Measurements from ENCODE around the gene SSBP3.

Gene SSBP3

DNA sequence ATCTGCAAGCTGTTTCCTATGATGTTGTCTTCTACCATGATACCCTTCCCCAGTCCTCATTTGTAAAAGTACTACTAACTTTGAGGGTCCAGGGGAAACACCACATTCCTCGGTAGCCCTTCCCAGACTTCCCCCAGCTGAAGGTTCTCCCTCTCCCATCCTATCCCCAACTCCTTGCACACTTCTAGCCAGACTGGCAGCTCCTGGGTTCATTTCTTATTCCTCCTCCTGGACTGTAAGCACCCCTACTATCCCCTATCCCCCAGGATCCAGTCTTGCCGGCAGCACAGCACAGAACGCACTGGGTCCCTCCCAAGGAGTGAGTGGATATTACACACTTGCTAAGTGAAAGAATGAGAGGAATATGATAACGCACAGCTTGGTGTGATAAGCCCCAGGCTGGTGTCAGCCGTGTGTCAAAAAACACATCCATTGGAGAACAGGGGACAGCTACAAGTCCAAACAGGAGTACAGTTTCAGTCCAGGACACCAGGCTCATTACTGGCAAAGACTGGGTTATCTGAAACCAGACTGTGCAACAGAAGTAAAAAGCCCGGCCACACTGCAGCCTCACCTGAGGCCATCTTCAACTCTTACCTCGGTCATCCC is 100.2 kb downstream of the SSBP3 start:
- DNase-seq (ENCODE audit: low read depth), result no peak

DNA sequence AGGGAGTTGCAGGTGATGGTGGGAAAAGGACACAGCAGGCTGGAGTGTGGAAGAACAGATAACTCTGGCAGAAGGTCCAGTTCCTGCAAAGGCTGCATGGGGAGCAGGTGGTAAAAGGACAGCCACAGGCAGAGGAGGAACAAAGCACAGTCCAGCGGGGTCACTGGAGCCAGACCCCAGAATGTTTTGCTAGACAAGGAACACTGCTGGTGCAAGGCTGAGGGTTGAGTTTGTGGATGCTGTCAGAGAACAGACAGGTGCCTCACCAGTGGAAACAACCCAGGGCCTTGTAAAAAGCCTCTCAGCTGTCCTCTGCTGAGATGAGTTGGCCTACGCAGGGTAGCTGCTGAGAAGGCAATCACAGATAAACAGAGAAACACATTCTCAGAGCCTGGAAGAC is 101.7 kb downstream of the SSBP3 start:
- DNase-seq (ENCODE audit: low read depth), result no peak

DNA sequence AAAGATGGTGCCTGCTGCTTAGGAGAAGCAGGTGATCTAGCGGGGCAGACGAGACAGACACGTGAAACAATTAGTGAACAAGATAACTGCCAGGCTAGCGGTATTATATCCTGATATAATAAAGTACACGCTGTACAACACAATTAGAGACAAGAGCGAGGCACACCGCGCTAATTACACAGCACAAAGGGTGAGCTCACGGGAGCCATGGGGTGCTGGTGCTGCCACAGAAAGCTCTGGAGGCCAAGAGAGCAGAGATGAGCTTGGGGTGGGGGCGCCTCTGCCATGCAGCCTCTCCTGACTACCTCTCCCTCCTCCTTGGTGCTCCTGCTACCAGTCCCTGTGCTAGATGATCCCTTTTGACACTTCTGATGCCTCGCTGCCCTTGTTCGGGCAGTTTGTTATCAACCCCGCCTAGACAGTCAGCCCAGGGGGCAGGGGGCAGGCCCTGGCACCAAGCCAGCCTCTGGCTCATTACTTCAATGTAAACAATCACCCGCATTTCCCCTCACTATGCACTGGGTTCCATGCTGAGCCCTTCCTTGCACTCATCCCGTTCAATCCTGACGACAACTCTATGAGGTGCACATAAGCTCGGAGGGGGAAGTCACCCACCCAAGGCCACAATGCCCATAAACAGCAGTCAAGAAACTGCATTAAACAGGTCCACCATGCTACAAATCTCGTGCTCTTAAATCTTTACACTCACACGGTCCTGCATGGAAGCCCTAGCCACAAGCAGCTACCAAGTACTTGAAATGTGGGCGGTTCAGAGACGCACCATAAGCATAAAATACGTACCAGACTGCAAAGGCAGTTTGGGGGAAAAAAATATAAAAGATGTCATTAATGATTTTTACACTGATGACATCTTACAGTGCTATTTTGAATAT is 103.0 kb downstream of the SSBP3 start:
- no peak for DNase-seq (ENCODE audit: low read depth)

DNA sequence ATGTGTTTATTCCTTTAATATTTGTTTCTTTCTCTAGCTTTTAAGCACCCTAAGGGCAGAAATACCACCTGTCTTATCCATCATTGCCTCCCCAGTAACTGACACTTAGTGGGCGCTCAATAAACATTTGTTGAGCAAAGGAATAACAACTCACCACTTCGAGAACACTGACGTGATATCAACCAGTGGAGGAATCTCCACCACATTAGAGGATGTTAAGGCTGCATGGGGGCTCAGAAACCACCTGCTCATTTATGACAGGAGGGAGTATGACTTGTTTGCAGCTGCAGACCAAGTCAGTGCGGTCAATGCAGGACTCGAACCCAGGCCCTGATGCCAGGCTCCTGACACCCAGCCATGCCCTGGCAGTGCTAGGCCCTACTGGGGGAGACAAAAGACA is 103.6 kb downstream of the SSBP3 start:
- no peak for DNase-seq (ENCODE audit: low read depth)

DNA sequence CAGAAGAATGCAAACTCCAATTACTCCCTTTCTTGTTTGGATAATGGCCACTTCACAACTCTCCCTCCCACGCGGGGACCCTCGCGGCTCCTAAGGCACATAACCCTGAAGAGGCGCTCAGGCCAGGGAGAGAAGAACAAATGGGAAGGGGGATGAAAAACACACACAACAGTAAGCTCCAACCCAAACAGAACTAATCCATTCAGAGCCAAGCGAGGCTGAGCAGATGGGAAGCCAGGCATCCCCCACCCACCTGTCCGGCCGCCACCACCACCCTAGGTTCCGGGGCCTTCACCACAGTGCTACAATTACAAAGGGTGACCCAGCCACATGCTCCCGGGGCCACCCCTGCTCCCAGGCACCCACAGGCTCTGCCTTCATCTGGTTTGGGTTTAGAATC is 104.7 kb downstream of the SSBP3 start:
- DNase-seq (ENCODE audit: low read depth), result no peak

DNA sequence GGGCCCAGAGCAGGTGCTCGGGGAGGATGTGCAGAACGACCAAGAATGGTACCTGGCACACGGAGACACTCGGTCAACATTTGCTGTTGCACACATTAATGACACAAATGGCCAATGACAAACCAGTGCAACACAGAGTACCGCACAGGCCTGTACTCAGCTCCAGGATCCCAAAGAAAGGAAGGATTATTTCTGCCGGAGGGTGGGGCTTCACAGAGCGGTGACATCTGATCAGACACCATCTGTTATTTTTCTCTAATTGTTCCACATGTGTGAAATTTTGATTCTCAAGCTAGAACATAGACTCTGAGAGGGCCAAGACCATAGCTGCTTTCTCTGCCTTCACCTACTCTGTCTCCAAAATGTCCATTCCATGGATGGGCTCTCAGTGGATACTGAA is 105.8 kb downstream of the SSBP3 start:
- no peak for DNase-seq (ENCODE audit: low read depth)

DNA sequence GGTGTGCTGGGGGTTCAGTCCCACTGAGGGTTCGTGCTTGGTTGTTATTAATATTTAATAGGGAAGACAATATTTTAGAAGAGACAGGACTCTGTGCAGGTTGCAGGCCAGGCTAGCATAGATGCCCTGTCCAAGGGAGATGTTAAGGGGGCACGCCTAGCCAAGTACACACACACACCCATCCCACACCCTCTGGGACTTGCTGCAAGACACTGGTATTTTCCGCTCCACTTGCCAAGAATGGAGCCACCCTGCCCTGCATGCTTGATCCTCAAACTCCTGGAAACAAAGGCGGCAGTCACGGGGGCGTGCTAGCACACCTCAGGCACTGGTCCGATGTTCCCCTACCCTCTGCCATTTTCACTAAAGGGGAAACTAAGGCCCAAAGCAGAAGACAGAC is 107.2 kb downstream of the SSBP3 start:
- DNase-seq (ENCODE audit: low read depth), result no peak

DNA sequence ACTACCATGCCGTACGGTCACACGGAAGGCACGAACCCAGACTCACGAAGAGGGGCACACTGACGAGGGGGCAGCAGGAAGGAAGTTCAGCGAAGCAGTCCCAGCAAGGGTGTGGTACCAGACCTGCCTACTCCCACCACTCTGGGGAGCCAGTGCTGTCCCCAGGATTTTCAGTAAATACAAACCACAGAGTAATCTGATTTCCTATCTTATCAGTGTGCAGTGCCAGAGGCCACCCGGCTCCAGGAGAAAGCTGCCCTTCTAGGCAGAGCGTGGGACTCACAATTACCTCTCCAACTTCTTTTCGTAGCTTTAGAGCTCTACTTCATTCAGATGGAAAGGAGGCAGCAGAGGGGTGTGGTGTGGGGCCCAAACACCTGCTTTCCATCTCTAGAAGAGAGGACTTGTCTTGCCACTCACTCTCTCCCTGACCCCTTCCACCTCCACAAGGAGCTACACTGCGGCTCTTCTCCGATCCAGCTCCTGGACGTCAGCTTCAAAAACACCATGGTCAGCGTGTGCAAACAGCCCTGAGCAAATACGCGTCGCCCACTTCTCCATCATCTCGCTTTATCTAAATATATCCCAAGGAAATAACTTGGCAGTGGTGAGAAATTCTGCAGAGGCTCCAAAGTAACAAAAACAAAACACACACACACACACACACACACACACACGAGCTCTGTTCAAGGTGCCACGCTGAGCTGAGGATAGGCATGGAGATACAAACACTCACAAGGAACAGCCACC is 107.7 kb downstream of the SSBP3 start:
- DNase-seq (ENCODE audit: low read depth), result peak; percentile 37

DNA sequence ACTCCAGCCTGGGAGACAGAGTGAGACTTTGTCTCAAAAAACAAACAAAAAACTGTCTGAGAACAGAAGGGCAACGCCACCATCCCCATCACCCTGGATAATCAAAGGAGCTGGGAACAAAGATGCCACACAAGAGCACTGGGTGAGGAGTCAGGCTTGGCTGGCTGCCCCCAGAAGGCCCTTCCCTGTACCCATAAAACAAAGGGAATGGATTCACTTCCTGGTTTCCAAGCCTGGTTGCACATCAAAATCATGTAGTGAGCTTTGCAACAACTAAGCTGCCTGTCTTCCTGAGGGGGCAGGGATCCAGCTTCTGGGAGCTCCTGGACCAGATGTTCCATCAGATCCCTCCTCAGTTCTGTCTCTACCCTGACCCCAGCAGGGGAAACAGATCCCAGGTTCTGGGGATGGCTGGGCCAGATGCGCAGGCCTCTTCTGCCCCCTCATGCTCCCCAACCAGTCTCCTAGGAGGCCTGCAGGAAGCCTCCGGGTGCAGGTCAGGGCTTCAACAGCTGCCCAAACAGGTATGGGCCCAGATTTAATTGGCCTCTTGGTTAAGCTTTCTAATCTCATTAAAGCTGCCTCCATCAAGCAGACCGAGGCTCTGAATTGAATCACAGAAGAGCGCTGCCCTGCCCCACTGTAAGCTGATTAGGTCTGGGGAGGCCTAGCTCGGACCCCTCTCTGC is 108.5 kb downstream of the SSBP3 start:
- DNase-seq (ENCODE audit: low read depth), result no peak

DNA sequence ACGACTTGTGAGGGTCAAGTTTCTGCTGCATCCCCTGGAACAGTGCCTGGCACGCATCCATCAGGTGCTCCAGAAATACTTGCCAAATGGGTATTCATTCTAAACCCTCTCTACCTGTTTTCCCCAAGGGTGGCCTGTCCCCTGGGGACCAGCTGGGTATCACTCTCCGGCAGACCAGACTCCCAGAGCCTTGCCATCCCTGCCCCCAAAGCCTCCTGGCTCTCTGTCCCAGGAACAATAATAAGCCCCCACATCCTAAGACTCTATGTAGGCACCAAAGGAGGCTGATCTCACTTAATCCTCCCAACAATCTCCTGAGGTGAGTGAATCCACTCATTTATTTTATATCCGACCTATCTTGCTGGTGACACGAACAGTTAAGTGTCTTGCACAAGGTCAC is 109.5 kb downstream of the SSBP3 start:
- no peak for DNase-seq (ENCODE audit: low read depth)

DNA sequence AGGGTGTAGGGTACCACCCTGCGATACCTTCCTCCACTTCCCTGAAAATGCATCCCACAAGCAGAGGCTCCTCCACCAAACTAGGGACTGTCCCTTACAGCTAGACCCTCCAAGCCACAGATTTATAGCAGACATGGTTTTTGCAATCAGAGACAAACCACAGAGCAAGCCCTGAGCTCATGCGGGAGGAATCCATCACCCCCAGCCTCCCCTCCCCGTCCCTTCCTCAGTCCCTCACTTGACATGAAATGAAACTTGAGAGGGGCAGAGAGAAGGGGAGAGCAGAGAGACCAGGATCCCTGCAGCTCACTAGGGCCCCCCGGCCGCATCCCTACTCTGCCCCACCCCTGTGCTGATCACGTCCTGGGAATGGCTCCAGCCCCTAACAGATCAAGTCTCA is 111.3 kb downstream of the SSBP3 start:
- DNase-seq (ENCODE audit: low read depth), result no peak

DNA sequence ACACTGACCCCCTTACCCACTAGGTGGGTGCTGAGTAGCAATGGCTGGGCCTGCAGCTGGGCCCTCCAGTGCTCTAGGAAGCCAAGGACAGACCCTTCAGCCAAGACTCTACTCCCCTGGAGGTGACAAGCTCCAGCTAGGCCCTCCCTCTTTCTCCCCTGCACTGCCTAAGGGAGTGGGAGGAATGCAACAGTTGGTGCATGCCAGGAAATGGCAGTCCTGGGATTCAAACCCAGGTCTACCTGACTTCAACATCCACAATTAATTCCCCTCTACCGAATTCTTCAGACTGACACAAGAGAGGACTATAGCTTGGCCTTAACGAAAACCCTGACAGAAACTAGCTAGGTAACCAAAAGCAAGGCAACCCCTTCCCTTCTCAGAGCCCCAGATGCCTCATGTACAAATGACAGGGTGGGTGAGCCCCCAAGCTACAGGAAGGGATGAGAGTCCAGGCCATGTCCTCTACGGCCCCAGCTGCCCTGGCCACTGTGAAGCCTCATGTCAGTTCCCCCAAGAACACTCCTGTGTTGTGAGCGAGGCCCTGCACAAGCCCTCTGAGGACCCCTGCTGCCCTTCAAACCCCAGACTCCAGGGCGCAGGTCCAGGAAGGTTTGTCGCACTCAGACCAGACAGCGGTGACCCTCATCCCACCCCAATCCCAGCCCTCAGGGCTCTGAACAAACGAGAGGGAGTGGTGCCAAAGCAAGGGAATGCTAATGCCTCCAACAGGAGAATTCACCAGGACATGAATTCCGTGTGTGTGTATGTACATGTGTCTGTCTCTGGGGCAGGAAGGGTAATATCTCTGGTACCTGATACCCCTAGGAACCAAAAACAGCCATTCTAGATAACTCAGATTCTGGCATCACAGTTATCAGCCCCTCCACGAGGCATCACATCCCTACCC is 113.9 kb downstream of the SSBP3 start:
- DNase-seq (ENCODE audit: low read depth), result no peak

DNA sequence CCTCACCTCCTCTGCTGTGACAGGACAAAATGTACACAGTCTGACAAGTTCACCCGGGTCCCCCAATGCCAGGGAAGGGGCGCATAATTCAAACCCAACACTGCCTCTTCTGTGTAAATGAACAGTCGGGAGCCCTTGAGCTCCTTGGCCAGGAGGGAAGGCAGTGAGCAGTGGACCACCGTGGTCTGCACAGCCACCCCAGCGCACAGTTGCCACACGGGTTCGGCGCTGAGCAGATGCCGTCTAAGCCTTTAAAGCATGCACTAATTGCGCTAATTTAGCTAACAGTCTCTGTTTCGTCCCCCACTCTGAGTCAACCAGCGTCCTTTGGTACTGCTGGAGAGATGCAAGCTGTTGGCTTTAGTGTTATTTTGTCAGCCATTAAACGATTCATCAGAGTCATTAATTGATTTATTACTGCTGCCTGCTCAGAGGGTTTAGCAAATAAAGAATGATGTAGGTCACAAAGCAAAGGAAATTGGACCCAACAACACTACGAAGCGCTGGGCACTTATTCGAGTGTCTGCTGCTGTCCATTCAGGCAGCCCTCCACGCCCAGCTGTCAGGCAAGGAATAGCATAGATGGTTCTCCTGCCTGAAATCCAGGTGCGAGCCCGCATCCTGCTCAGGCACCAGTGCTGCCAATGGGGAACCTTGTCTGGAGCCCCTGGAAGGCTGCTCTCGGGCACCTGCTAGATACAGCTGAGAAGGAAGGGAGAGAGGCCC is 114.8 kb downstream of the SSBP3 start:
- DNase-seq (ENCODE audit: low read depth), result no peak

DNA sequence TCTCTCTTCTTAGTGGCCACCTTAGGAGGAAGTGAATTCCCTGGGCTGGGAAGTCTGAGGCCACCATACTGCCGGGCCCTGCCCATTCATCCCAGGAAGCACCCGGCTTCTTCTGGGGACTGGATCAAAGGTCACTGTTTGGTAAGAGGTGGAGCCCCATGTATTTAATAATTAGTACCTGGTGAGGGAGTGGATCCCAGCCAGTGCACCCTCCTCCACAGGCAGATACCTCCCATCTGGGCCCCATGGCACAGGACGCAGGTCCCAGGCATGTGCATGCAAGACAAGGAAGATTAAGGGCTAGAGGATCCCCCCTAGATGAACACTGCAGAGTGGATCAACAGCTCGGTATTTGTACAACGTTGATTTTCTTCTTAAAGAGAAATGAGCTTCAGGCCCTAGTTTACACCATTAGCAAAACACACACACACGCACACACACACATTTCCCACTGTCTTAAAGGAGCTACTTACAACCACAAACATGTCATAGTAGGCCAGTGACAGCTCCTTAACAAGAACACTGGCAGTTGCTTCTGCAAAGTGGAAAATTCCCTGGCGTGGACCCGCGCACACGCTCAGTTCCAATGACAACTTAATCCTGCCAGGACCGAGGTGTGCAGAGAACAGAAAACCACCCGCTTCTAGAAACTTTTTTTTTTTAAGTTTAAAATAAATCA is 115.5 kb downstream of the SSBP3 start:
- DNase-seq (ENCODE audit: low read depth), result no peak

DNA sequence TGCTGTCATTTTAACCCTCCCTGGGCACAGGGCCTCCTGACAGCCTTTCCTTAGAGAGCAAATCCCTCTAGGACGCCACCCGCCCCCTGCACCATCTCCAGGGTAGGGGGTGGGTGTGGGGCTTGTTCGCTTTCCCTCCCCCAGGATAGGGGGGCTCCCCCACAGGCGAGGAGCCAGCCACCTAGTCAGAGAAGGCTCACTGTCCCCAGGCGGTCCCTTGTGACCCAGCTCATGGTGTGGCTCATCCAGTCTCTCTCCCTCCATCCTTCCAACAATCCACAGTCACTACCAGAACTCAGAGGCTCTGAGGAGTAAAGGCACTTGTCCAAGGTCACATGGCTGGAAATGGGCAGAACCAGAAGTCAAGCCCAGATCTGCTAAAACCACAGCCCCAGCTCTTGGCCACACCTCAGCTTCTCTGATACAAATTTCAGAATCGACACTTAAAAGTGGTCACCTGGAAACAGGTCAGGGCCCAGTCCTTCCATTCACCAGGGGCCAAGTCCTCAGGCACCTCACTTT is 116.4 kb downstream of the SSBP3 start:
- no peak for DNase-seq (ENCODE audit: low read depth)

DNA sequence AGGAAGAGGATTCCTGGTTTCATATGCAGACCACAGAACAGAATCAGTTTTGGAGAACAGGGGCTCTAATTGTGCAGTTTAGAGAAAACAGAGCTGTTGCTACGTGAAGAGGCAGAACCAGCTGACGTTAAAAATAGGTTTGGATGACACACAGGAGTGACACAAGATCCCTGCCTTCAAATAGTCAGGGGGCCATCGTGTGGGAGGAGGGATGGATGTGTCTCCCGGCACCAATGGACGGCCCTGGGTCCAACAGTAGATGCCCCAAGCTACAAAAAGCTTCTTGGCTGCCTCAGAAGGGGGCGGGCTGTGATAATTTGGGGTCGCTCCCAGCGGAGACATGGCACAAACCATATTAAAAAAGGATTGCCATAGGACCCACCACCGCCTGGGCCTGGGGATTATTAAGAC is 118.4 kb downstream of the SSBP3 start:
- no peak for DNase-seq (ENCODE audit: low read depth)

DNA sequence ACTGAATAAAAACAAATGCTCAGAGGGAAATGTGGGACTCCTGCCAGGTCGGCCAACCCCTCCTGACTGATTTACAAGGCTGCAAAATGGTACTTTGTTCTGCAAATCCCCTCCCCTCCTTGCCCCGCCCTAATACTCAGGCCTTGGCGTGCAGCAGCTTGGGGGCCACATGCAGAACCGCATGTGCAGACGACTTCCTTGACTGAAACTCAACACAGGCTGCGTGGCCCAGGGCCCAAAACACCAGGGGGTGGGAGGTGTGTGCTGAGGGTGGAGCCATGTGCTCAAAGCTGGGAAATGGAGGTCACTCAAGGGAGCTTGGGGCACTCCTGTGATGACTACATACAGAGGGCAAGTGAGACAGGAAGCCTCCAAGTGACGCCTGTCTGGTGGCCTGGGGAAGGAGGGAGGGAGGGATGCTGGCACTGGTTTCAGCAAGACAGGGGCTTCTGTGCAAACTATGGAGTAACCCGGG is 119.0 kb downstream of the SSBP3 start:
- DNase-seq (ENCODE audit: low read depth), result no peak

DNA sequence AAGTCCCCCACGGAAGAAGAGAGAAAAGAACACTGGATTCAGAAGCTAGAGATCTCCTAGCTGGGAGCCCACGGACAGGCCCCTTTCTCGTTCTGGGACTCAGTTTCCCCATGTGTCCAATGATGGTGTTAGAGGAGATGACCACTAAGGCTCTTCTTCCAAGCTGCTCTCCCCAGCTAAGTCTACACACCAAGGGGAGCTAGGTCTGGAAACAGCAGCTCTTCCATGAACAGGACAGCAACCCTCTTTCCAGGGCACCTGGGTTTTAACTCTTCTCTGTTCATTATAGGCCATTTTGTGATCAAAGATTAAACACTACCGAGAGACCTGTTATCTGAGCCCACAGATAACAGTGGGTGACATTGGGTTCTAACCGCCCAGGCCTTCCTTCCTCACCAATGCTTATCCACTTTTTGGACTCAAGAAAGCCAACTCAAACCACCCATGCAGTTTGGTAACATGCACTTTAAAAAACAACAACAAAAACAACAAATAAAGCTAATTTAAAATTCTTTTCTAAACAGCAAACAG is 120.3 kb downstream of the SSBP3 start:
- no peak for DNase-seq (ENCODE audit: low read depth)

DNA sequence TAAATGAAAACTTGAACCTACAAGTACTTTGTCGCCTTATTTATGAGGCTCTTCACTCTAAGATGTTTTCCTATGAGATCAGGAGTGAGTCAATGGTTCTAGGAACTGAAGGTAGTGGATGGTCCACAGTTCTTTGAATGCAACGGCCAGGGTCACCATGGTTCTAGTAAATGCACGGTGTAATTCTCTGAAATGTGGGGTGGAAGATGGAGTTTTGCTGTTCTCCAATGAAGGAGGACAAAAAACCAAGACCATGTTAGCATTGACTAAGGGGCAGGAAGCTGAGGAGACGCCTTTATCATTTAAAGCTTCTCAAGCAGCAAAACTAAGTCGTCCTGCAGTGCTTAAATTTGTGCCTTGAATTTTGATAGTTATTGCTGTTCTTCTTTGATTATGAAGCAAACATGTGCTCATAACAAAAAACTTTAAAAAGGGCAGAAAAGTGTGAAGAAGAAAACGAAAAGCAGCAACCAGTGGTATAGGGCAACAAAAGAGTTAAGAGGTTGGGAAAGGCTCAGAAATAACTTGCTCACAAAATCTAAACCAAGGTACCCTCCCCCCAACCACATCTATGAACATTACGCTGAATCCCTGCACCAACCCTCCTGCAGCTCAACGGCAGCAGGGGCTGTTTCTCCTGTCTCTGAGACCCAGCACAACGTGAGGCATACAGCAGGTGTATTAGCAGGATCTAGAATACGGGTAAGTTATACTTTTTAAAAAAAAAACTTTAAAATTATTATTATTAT is 121.2 kb downstream of the SSBP3 start:
- no peak for DNase-seq (ENCODE audit: low read depth)
